HCT116 (cell line): ENCODE data around the gene CDYL. TPM values are rescaled to one million over a fixed set of nuclear protein-coding genes. Genes with fewer than 3 reads are reported as not detected.

Experiments
- ATAC-seq: fragments of 200-7000 bp; cut with Tn5 transposase; 2 replicates; pipeline ENCODE4 v1.9.1; 2020; ENCODE audit warnings: mild to moderate bottlenecking, moderate library complexity
- BruUV-seq: library from RNA; stranded (reverse); fragments of 400-500 nt; replicated peaks from 2 replicates; lab custom pipeline; 2021; lab: Mats Ljungman, UMichigan
- CTCF ChIA-PET: fragments of 300-600 bp; sonication (Branson Sonifier 250); formaldehyde crosslinking; loops from one replicate; lab custom pipeline; 2021; ENCODE audit warnings: antibody characterized with exemption; lab: Charles Lee
- POLR2A ChIA-PET: fragments of 300-600, 350-600 bp; sonication (Branson Sonifier 250); formaldehyde crosslinking; loops from one replicate; lab custom pipeline; 2021; ENCODE audit warnings: antibody characterized with exemption; lab: Charles Lee
- RAD21 ChIA-PET, 2 experiments: fragments of 300-600 bp; sonication (Branson Sonifier 250); formaldehyde crosslinking; loops; one replicate each; lab custom pipeline; 2023; ENCODE audit warnings: low total read pairs in 2 of 2; ENCODE audit not compliant: uncharacterized antibody in 2 of 2, unreplicated experiment in 2 of 2, low non-redundant PET in 1 of 2; lab: Charles Lee
- DNase-seq: peaks from one replicate; pipeline ENCODE4 v3.0.0-alpha.2; 2010; ENCODE audit warnings: low read depth, low spot score
- H2AFZ ChIP-seq: fragments of 200-600 bp; shearing (Covaris generic), sonication (generic); 2 replicates; pipeline ENCODE4 v1.6.1; 2017; ENCODE audit warnings: low read depth, mixed run types, mixed read lengths, antibody characterized with exemption, low read length; ENCODE audit not compliant: poor library complexity, severe bottlenecking
- H3K27ac ChIP-seq: 2 replicates; pipeline ENCODE4 v1.5.1; 2012; ENCODE audit warnings: low read depth, low read length
- H3K27me3 ChIP-seq: fragments of 200-600 bp; sonication (generic); 2 replicates; pipeline ENCODE4 v1.6.1; 2016; ENCODE audit warnings: mixed run types, low read length, mixed read lengths; ENCODE audit not compliant: insufficient read depth
- H3K36me3 ChIP-seq, 2 experiments: fragments of 200-500 bp in 1 of 2; fragments of 200-600 bp in 1 of 2; sonication (Bioruptor generic) in 1 of 2; sonication (generic) in 1 of 2; 2 replicates each; pipeline versions ENCODE4 v1.5.1 to v1.6.1; 2014 to 2016; ENCODE audit warnings: low read length in 2 of 2, inconsistent platforms in 1 of 2, mixed read lengths in 1 of 2, mixed run types in 1 of 2; ENCODE audit not compliant: insufficient read depth in 2 of 2, control insufficient read depth in 1 of 2
- H3K4me1 ChIP-seq, 2 experiments: fragments of 200-600 bp in 1 of 2; sonication (generic) in 1 of 2; 2 replicates each; pipeline versions ENCODE4 v1.5.1 to v1.6.1; 2012 to 2017; ENCODE audit warnings: low read length in 2 of 2, inconsistent platforms in 1 of 2, mild to moderate bottlenecking in 1 of 2, mixed read lengths in 1 of 2, mixed run types in 1 of 2, moderate library complexity in 1 of 2; ENCODE audit not compliant: insufficient read depth in 2 of 2, control insufficient read depth in 1 of 2
- H3K4me2 ChIP-seq: fragments of 200-600 bp; sonication (generic); 2 replicates; pipeline ENCODE4 v1.6.1; 2017; ENCODE audit warnings: mixed run types, low read length, mixed read lengths
- H3K4me3 ChIP-seq, 2 experiments: fragments of 200-600 bp in 1 of 2; sonication (generic) in 1 of 2; replicated peaks in 1 of 2; 2 replicates each; pipeline ENCODE4 v1.5.1; 2011 to 2016; ENCODE audit warnings: low read length in 2 of 2, control low read depth in 1 of 2, low read depth in 1 of 2, mild to moderate bottlenecking in 1 of 2, mixed read lengths in 1 of 2, mixed run types in 1 of 2
- H3K79me2 ChIP-seq: fragments of 200-600 bp; sonication (generic); 2 replicates; pipeline ENCODE4 v1.6.1; 2017; ENCODE audit warnings: mild to moderate bottlenecking, mixed run types, low read length, moderate library complexity, mixed read lengths; ENCODE audit not compliant: insufficient read depth
- H3K9ac ChIP-seq: fragments of 200-600 bp; sonication (generic); 2 replicates; pipeline ENCODE4 v1.6.1; 2016; ENCODE audit warnings: low read length, mixed read lengths
- H3K9me2 ChIP-seq: fragments of 200-600 bp; sonication (generic), shearing (Covaris generic); 2 replicates; pipeline ENCODE4 v1.6.1; 2017; ENCODE audit warnings: mixed run types, mild to moderate bottlenecking, moderate library complexity; ENCODE audit not compliant: insufficient read depth
- H3K9me3 ChIP-seq, 2 experiments: fragments of 200-500 bp in 1 of 2; fragments of 200-600 bp in 1 of 2; sonication (Bioruptor generic) in 1 of 2; sonication (generic) in 1 of 2; 2 replicates each; pipeline ENCODE4 v1.6.1; 2014 to 2017; ENCODE audit warnings: low read length in 2 of 2, mixed read lengths in 2 of 2, inconsistent platforms in 1 of 2, low read depth in 1 of 2, mild to moderate bottlenecking in 1 of 2, mixed run types in 1 of 2, moderate library complexity in 1 of 2; ENCODE audit not compliant: control insufficient read depth in 1 of 2, insufficient read depth in 1 of 2
- H4K20me1 ChIP-seq: fragments of 200-600 bp; sonication (generic), shearing (Covaris generic); 2 replicates; pipeline ENCODE4 v1.6.1; 2017; ENCODE audit warnings: mixed run types, mild to moderate bottlenecking, moderate library complexity; ENCODE audit not compliant: insufficient read depth
- EZH2 ChIP-seq: fragments of 200-600 bp; sonication (generic); IDR thresholded peaks from 2 replicates; pipeline ENCODE4 v1.6.1; 2017; ENCODE audit warnings: antibody characterized with exemption, mixed run types
- FOSL1 ChIP-seq: IDR thresholded peaks from 2 replicates; pipeline ENCODE4 v1.6.1; 2012; ENCODE audit warnings: low read depth
- JUND ChIP-seq: IDR thresholded peaks from 2 replicates; pipeline ENCODE4 v1.6.1; 2012
- ZFX ChIP-seq: fragments of 450-650 bp; IDR thresholded peaks from 2 replicates; pipeline ENCODE4 v1.6.1; 2017
- intact Hi-C: fragments of 100-400 bp; cut with micrococcal nuclease; formaldehyde crosslinking; loops from 2 replicates; pipeline ENCODE4 v1.10.0; 2022
- total RNA-seq: library from RNA; stranded (reverse); gene quantifications from one replicate; pipeline ENCODE4 v1.2.1, GENCODE V29; 2021; ENCODE audit not compliant: unreplicated experiment
- TF ChIP-seq, protein P1 (sequence below): IDR thresholded peaks from 2 replicates; pipeline ENCODE4 v1.6.1; 2012; ENCODE audit warnings: low read depth
- TF ChIP-seq, protein P2 (sequence below): IDR thresholded peaks from 2 replicates; pipeline ENCODE4 v1.6.1; 2012
- TF ChIP-seq, protein P3 (sequence below), 3 experiments: fragments of 200-600 bp in 1 of 3; sonication (generic) in 1 of 3; IDR thresholded peaks in 2 of 3; conservative IDR thresholded peaks in 1 of 3; 2 replicates each; pipeline ENCODE4 v1.5.1; 2012 to 2017; ENCODE audit warnings: low read depth in 2 of 3, low read length in 2 of 3, antibody characterized with exemption in 1 of 3, borderline replicate concordance in 1 of 3, control low read depth in 1 of 3, mild to moderate bottlenecking in 1 of 3, mixed read lengths in 1 of 3, mixed run types in 1 of 3, moderate library complexity in 1 of 3; ENCODE audit not compliant: insufficient read depth in 1 of 3

CDYL gene
- total RNA-seq, 1 experiment from 2014 or later: 42.6 TPM

DNA sequence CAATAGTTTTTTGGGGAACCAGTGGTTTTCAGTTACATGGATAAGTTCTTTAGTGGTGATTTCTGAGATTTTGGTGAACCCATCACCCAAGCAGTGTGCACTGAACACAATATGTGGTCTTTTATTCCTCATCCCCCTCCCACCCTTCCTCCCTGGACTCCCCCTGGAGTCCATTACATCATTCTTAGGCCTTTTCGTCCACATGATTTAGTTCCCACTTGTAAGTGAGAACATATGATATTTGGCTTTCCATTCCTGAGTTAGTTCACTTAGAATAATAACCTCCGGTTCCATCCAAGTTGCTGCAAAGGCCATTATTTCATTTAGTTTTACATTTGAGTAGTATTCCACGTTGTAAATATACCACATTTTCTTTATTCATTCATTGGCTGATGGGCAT lies 199.3 kb downstream of the CDYL start:
- Histone ChIP-seq H3K4me2 (no peak overlapping the region), H3K79me2 (no peaks in the 10 kb centered on the region)
- ATAC-seq: no peak
- TF ChIP-seq EZH2: no peak
- TF ChIP-seq, protein P1, sequence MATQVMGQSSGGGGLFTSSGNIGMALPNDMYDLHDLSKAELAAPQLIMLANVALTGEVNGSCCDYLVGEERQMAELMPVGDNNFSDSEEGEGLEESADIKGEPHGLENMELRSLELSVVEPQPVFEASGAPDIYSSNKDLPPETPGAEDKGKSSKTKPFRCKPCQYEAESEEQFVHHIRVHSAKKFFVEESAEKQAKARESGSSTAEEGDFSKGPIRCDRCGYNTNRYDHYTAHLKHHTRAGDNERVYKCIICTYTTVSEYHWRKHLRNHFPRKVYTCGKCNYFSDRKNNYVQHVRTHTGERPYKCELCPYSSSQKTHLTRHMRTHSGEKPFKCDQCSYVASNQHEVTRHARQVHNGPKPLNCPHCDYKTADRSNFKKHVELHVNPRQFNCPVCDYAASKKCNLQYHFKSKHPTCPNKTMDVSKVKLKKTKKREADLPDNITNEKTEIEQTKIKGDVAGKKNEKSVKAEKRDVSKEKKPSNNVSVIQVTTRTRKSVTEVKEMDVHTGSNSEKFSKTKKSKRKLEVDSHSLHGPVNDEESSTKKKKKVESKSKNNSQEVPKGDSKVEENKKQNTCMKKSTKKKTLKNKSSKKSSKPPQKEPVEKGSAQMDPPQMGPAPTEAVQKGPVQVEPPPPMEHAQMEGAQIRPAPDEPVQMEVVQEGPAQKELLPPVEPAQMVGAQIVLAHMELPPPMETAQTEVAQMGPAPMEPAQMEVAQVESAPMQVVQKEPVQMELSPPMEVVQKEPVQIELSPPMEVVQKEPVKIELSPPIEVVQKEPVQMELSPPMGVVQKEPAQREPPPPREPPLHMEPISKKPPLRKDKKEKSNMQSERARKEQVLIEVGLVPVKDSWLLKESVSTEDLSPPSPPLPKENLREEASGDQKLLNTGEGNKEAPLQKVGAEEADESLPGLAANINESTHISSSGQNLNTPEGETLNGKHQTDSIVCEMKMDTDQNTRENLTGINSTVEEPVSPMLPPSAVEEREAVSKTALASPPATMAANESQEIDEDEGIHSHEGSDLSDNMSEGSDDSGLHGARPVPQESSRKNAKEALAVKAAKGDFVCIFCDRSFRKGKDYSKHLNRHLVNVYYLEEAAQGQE: no peak
- no peak for TF ChIP-seq ZFX
- TF ChIP-seq, protein P2, sequence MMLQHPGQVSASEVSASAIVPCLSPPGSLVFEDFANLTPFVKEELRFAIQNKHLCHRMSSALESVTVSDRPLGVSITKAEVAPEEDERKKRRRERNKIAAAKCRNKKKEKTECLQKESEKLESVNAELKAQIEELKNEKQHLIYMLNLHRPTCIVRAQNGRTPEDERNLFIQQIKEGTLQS: no peak
- TF ChIP-seq, protein P3, sequence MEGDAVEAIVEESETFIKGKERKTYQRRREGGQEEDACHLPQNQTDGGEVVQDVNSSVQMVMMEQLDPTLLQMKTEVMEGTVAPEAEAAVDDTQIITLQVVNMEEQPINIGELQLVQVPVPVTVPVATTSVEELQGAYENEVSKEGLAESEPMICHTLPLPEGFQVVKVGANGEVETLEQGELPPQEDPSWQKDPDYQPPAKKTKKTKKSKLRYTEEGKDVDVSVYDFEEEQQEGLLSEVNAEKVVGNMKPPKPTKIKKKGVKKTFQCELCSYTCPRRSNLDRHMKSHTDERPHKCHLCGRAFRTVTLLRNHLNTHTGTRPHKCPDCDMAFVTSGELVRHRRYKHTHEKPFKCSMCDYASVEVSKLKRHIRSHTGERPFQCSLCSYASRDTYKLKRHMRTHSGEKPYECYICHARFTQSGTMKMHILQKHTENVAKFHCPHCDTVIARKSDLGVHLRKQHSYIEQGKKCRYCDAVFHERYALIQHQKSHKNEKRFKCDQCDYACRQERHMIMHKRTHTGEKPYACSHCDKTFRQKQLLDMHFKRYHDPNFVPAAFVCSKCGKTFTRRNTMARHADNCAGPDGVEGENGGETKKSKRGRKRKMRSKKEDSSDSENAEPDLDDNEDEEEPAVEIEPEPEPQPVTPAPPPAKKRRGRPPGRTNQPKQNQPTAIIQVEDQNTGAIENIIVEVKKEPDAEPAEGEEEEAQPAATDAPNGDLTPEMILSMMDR (IDR thresholded peaks at IDR 0.05 in 2 of 3, conservative IDR thresholded peaks at IDR 0.05 in 1 of 3; ENCODE audit: borderline replicate concordance in 1 of 3, insufficient read depth in 1 of 3, low read depth in 2 of 3, low read length in 2 of 3): no peak
- no peak for TF ChIP-seq FOSL1
- no peak for TF ChIP-seq JUND
- TF ChIP-seq, all 23 proteins: peak for 0
- Histone ChIP-seq H3K9ac (no peak overlapping the region), H2AFZ (no peak overlapping the region), H4K20me1 (no peaks in the 10 kb centered on the region), H3K9me2 (no peaks in the 10 kb centered on the region), H3K4me3 (no peak overlapping the region), H3K9me3 (peaks cover 3 to 13% of the 10 kb centered on the region in 2 experiments; a peak in 1 of 4 replicates), H3K27me3 (no peaks in the 10 kb centered on the region), H3K4me1 (no peaks in the 10 kb centered on the region), H3K27ac (no peak overlapping the region), H3K36me3 (no peaks in the 10 kb centered on the region)
- ChIA-PET RAD21 (no interaction called here), POLR2A (no interaction called here), CTCF (no interaction called here)
- intact Hi-C loops: no loop called here
- no TSS peak for BruUV-seq
- DNase-seq: no peak
